Stimulated activated naive CD4-positive, alpha-beta T cell (primary cell): Measurements from ENCODE around the gene TFIP11.

Experiments
- DNase-seq, 6 experiments: peaks; one replicate each; lab custom pipeline; 2025; lab: John Stamatoyannopoulos, UW

The TFIP11 gene

GRCh38 chr22:26479043-26479791 lies 33.1 kb downstream of the TFIP11 start:
- DNase-seq: no peak

- DNase-seq: no peak
These were observed 34.9 kb downstream of the TFIP11 start for GRCh38 chr22:26477341-26477731.

GRCh38 chr22:26476705-26477340 lies 35.5 kb downstream of the TFIP11 start:
- no peak for DNase-seq

- DNase-seq: no peak
These were observed 37.6 kb downstream of the TFIP11 start for GRCh38 chr22:26474682-26475081.

GRCh38 chr22:26471522-26471921 lies 40.8 kb downstream of the TFIP11 start:
- DNase-seq: no peak

- no peak for DNase-seq
These were observed 41.5 kb downstream of the TFIP11 start for GRCh38 chr22:26470807-26471206.

- DNase-seq: no peak
These were observed 46.1 kb downstream of the TFIP11 start for GRCh38 chr22:26466196-26466595.

GRCh38 chr22:26464312-26464711 lies 48.0 kb downstream of the TFIP11 start:
- DNase-seq: no peak

- DNase-seq: no peak
These were observed 48.6 kb downstream of the TFIP11 start for GRCh38 chr22:26463688-26464087.

GRCh38 chr22:26463101-26463661 lies 49.1 kb downstream of the TFIP11 start:
- no peak for DNase-seq

- no peak for DNase-seq
These were observed 49.6 kb downstream of the TFIP11 start for GRCh38 chr22:26462641-26463040.

GRCh38 chr22:26462051-26462450 lies 50.2 kb downstream of the TFIP11 start:
- DNase-seq: no peak

- peak in 4 of 6 experiments; percentile 6 to 16 (median 12) for DNase-seq
These were observed 51.0 kb downstream of the TFIP11 start for GRCh38 chr22:26461188-26461810.

- no peak for DNase-seq
These were observed 52.1 kb downstream of the TFIP11 start for GRCh38 chr22:26460202-26460601.

- no peak for DNase-seq
These were observed 54.5 kb downstream of the TFIP11 start for GRCh38 chr22:26457661-26458272.

- no peak for DNase-seq
These were observed 58.3 kb downstream of the TFIP11 start for GRCh38 chr22:26453812-26454500.

GRCh38 chr22:26453216-26453615 lies 59.1 kb downstream of the TFIP11 start:
- DNase-seq: no peak

- DNase-seq: no peak
These were observed 59.8 kb downstream of the TFIP11 start for GRCh38 chr22:26452236-26453016.

GRCh38 chr22:26450453-26451185 lies 61.7 kb downstream of the TFIP11 start:
- no peak for DNase-seq

GRCh38 chr22:26448941-26449340 lies 63.3 kb downstream of the TFIP11 start:
- no peak for DNase-seq
